ENCODE data around the gene PCDHB1.

GRCh38 chr5:141002605-141002965 is 48.6 kb upstream of the PCDHB1 start:
- TF ChIP-seq CTCF (IDR thresholded peaks at IDR 0.05; ENCODE audit: low read length) = no peak
- TF ChIP-seq EZH2 (optimal IDR thresholded peaks at IDR 0.05; ENCODE audit: low read depth, low read length) = no peak
